HepG2 (cell line): Measurements from ENCODE around the gene NRAP. TPM values are rescaled to one million over a fixed set of nuclear protein-coding genes. Genes with fewer than 3 reads are reported as not detected.

ENCODE experiments used
- ATAC-seq: fragments of 200-7000 bp; cut with Tn5 transposase; 3 replicates; pipeline ENCODE4 v1.9.1; 2020; ENCODE audit warnings: mild to moderate bottlenecking, moderate library complexity
- BruUV-seq: library from RNA; stranded (reverse); fragments of 400-500 nt; replicated peaks from 2 replicates; lab custom pipeline; 2021; lab: Mats Ljungman, UMichigan
- CTCF ChIA-PET: fragments of 300-600 bp; formaldehyde crosslinking; extraction: SDS; loops from one replicate; lab custom pipeline; 2021; ENCODE audit warnings: low total read pairs, inconsistent platforms, low intra/inter-chr PET ratio; lab: Yijun Ruan, JAX
- POLR2A ChIA-PET: fragments of 350-600 bp; sonication (Branson Sonifier 250); formaldehyde crosslinking; loops from one replicate; lab custom pipeline; 2020; ENCODE audit warnings: antibody characterized with exemption, inconsistent platforms; lab: Yijun Ruan, JAX
- DNase-seq: peaks from one replicate; pipeline ENCODE4 v3.0.0-alpha.2; 2015; ENCODE audit warnings: low spot score
- FAIRE-seq: peaks from 3 replicates; lab custom pipeline; 2011; peaks lifted over from hg19 to GRCh38; lab: Jason Lieb, UNC
- H2AFZ ChIP-seq: one replicate; pipeline ENCODE4 v1.6.1; 2011; ENCODE audit warnings: low read length, inconsistent platforms
- H3K27ac ChIP-seq: fragments of 300-600 bp; 3 replicates; pipeline ENCODE4 v1.8.0; 2011; ENCODE audit warnings: mixed run types, mild to moderate bottlenecking, mixed read lengths, low read length, inconsistent platforms; ENCODE audit not compliant: insufficient read depth; ENCODE audit errors: extremely low read length
- H3K27me3 ChIP-seq, 2 experiments: fragments of 200-600 bp in 1 of 2; 2 replicates in 1 of 2; 3 replicates in 1 of 2; pipeline versions ENCODE4 v1.6.0 to v1.8.0; 2011; ENCODE audit warnings: low read length in 2 of 2, mild to moderate bottlenecking in 2 of 2, moderate library complexity in 2 of 2, inconsistent platforms in 1 of 2; ENCODE audit not compliant: insufficient read depth in 2 of 2, control insufficient read depth in 1 of 2
- H3K36me3 ChIP-seq, 2 experiments: fragments of 200-600 bp in 1 of 2; replicated peaks in 1 of 2; 2 replicates in 1 of 2; 3 replicates in 1 of 2; pipeline versions ENCODE4 v1.5.1 to v1.8.0; 2011; ENCODE audit warnings: low read length in 2 of 2, inconsistent platforms in 1 of 2; ENCODE audit not compliant: insufficient read depth in 2 of 2, control insufficient read depth in 1 of 2
- H3K4me1 ChIP-seq: 2 replicates; pipeline ENCODE4 v1.5.1; 2012; ENCODE audit warnings: low read length, inconsistent platforms; ENCODE audit not compliant: insufficient read depth
- H3K4me2 ChIP-seq: 2 replicates; pipeline ENCODE4 v1.6.0; 2011; ENCODE audit warnings: low read depth, low read length, inconsistent platforms
- H3K4me3 ChIP-seq, 3 experiments: fragments of 200-600 bp in 1 of 3; sonication (generic), shearing (Covaris generic) in 1 of 3; replicated peaks in 1 of 3; 2 replicates each; pipeline ENCODE4 v1.5.1; 2011 to 2016; ENCODE audit warnings: low read length in 3 of 3, inconsistent platforms in 2 of 3, low read depth in 2 of 3, mild to moderate bottlenecking in 2 of 3, control low read depth in 1 of 3, mixed read lengths in 1 of 3; ENCODE audit not compliant: insufficient read depth in 1 of 3
- H3K79me2 ChIP-seq: one replicate; pipeline ENCODE4 v1.6.1; 2011; ENCODE audit warnings: low read length, inconsistent platforms; ENCODE audit not compliant: insufficient read depth
- H3K9ac ChIP-seq: 2 replicates; pipeline ENCODE4 v1.6.0; 2011; ENCODE audit warnings: mild to moderate bottlenecking, low read depth, low read length, inconsistent platforms; ENCODE audit not compliant: insufficient read depth
- H3K9me3 ChIP-seq: 2 replicates; pipeline ENCODE4 v1.5.1; 2012; ENCODE audit warnings: mild to moderate bottlenecking, low read length
- H4K20me1 ChIP-seq: 2 replicates; pipeline ENCODE4 v1.6.0; 2011; ENCODE audit warnings: inconsistent platforms, mild to moderate bottlenecking, low read length, moderate library complexity; ENCODE audit not compliant: insufficient read depth
- ASH2L ChIP-seq: fragments of 300-600, 200-600 bp; sonication (generic); IDR thresholded peaks from 2 replicates; pipeline ENCODE4 v1.7.0; 2017; ENCODE audit warnings: low read depth, mild to moderate bottlenecking, moderate library complexity, mixed read lengths, low read length; ENCODE audit not compliant: insufficient read length
- EZH2 ChIP-seq: conservative IDR thresholded peaks from 2 replicates; pipeline ENCODE4 v1.6.1; 2012; ENCODE audit warnings: mild to moderate bottlenecking, low read depth, low read length, moderate library complexity
- HNRNPL ChIP-seq: fragments of 200-400 bp; formaldehyde crosslinking; IDR thresholded peaks from 2 replicates; pipeline ENCODE4 v1.6.1; 2017; ENCODE audit warnings: mild to moderate bottlenecking, low read depth, low read length
- HOXA7 ChIP-seq: sonication (generic); formaldehyde crosslinking; IDR thresholded peaks from 2 replicates; pipeline ENCODE4 v1.8.1; 2022; ENCODE audit warnings: mild to moderate bottlenecking, missing genetic modification reagents, moderate library complexity
- ISX ChIP-seq: sonication (generic); formaldehyde crosslinking; conservative IDR thresholded peaks from 2 replicates; pipeline ENCODE4 v1.5.0; 2020; ENCODE audit warnings: missing genetic modification reagents
- MAFG ChIP-seq: sonication (generic); formaldehyde crosslinking; IDR thresholded peaks from 2 replicates; pipeline ENCODE4 v1.5.1; 2020; ENCODE audit warnings: mild to moderate bottlenecking, missing genetic modification reagents
- MTF1 ChIP-seq: sonication (generic); formaldehyde crosslinking; IDR thresholded peaks from 2 replicates; pipeline ENCODE4 v1.5.0; 2020; ENCODE audit warnings: missing genetic modification reagents
- NFATC3 ChIP-seq: sonication (generic); formaldehyde crosslinking; IDR thresholded peaks from 2 replicates; pipeline ENCODE4 v1.5.1; 2020; ENCODE audit warnings: mild to moderate bottlenecking, missing genetic modification reagents
- PRPF4 ChIP-seq: fragments of 200-400 bp; formaldehyde crosslinking; IDR thresholded peaks from 2 replicates; pipeline ENCODE4 v1.6.1; 2016; ENCODE audit warnings: low read length, low read depth; ENCODE audit not compliant: poor library complexity, severe bottlenecking
- SMC3 ChIP-seq: IDR thresholded peaks from 2 replicates; pipeline ENCODE4 v1.6.1; 2011; ENCODE audit warnings: low read length, improper control_type of control experiment
- SOX6 ChIP-seq, 2 experiments: fragments of 450-650 bp in 1 of 2; sonication (generic) in 1 of 2; formaldehyde crosslinking in 1 of 2; IDR thresholded peaks; 2 replicates each; pipeline versions ENCODE4 v1.4.0 to v1.6.1; 2017 to 2020; ENCODE audit warnings: antibody characterized with exemption in 1 of 2, mild to moderate bottlenecking in 1 of 2, missing genetic modification reagents in 1 of 2
- ZBTB20 ChIP-seq: sonication (generic); formaldehyde crosslinking; IDR thresholded peaks from 2 replicates; pipeline ENCODE4 v1.8.1; 2023; ENCODE audit warnings: missing genetic modification reagents, low read depth, mild to moderate bottlenecking, borderline replicate concordance
- ZNF614 ChIP-seq: IDR thresholded peaks from 2 replicates; pipeline ENCODE4 v1.6.1; 2018; ENCODE audit warnings: missing biosample characterization, missing genetic modification reagents, inconsistent platforms, borderline replicate concordance
- ZNF672 ChIP-seq: sonication (generic); formaldehyde crosslinking; IDR thresholded peaks from 2 replicates; pipeline ENCODE4 v1.8.1; 2022; ENCODE audit warnings: missing genetic modification reagents
- ZNF768 ChIP-seq: sonication (generic); formaldehyde crosslinking; IDR thresholded peaks from 2 replicates; pipeline ENCODE4 v1.4.0; 2020; ENCODE audit warnings: missing genetic modification reagents
- WGBS: methylation state at CpG from one replicate; pipeline ENCODE4 v1.1.6; 2017; ENCODE audit warnings: low lambda C conversion rate; 5-methylcytosine and 5-hydroxymethylcytosine counted together
- in situ Hi-C: cut with HindIII; loops from 2 replicates; pipeline ENCODE4 v1.10.0; 2017; ENCODE audit warnings: low pct_unique_long_range_greater_than_20kb; ENCODE audit not compliant: extremely low pct_ligation_motif_present
- intact Hi-C: fragments of 100-400 bp; cut with micrococcal nuclease; formaldehyde crosslinking; loops from one replicate; pipeline ENCODE4 v1.10.0; 2022; ENCODE audit not compliant: unreplicated experiment
- polyA plus RNA-seq, 8 experiments: library from polyadenylated mRNA; depleted of rRNA in 3 of 8; stranded (reverse) in 7 of 8; unstranded in 1 of 8; fragments of >200 nt; fragmentation: Illumina TruSeq in 4 of 8; extraction: Trizol in 4 of 8; gene quantifications; 2 replicates each; pipeline versions ENCODE4 v1.2.1 to v1.2.3, GENCODE V29; 2011 to 2016; ENCODE audit warnings: low read depth in 4 of 8, missing spikeins in 1 of 8, mixed read lengths in 1 of 8; ENCODE audit not compliant: insufficient read depth in 1 of 8
- total RNA-seq, 5 experiments: library from RNA; depleted of rRNA; stranded (reverse); fragments of >200 nt; fragmentation: Illumina TruSeq; extraction: Trizol; gene quantifications; 2 replicates each; pipeline ENCODE4 v1.2.3, GENCODE V29; 2016; ENCODE audit warnings: low read depth in 1 of 5
- TF ChIP-seq, protein P1 (sequence below): sonication (generic); formaldehyde crosslinking; IDR thresholded peaks from 2 replicates; pipeline ENCODE4 v1.4.0; 2020; ENCODE audit warnings: mild to moderate bottlenecking, missing genetic modification reagents
- TF ChIP-seq, protein P2 (sequence below): sonication (generic); formaldehyde crosslinking; IDR thresholded peaks from 2 replicates; pipeline ENCODE4 v1.5.0; 2020; ENCODE audit warnings: mild to moderate bottlenecking, missing genetic modification reagents

NRAP gene
- total and polyA plus RNA-seq, 2 of the 13 experiments (the other 11 are each of a cell fraction or from before 2014, with no cell fraction given): not detected

DNA sequence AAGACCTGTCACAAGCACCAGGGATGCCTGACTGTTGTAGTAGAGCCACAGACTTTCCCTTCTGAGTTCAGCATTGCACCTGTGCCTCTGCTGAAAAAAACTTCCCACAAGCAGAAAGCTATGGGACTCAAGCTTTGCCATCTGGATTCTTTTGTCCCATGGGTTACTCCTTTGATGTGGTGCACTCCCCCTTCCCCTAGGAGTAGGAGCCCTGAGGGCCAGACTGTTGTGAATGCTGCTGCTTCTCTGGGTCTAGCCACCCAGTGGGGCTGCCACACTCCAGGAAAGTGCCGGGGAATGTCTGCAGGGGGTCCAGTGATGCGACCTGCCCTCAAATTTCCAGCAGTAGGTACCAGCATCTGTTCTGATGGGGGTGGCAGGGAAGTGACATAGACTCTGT lies 27.5 kb upstream of the NRAP start:
- no peaks in the 10 kb centered on the region for H3K4me1 ChIP-seq
- intact Hi-C loops: no loop called here
- peaks cover 25% of the 10 kb centered on the region for H3K9me3 ChIP-seq
- 0 out of 2 replicates have a peak, but pooled peaks cover 3% of the 10 kb centered on the region for H4K20me1 ChIP-seq
- POLR2A ChIA-PET: no interaction called here
- TF ChIP-seq SMC3 (no peak), NFATC3 (CRISPR knock-in tag) (no peak), ISX (CRISPR knock-in tag) (no peak), ZNF672 (no peak), SOX6 (IDR thresholded peaks at IDR 0.05) (no peak), SOX6 (CRISPR knock-in tag; IDR thresholded peaks at IDR 0.05) (no peak), MAFG (CRISPR knock-in tag) (no peak), PRPF4 (no peak), ASH2L (no peak), HNRNPL (no peak), MTF1 (CRISPR knock-in tag) (no peak), ZNF614 (CRISPR knock-in tag) (no peak), ZBTB20 (CRISPR knock-in tag) (no peak), EZH2 (no peak), ZNF768 (no peak), HOXA7 (CRISPR knock-in tag) (no peak)
- TF ChIP-seq, protein P1, sequence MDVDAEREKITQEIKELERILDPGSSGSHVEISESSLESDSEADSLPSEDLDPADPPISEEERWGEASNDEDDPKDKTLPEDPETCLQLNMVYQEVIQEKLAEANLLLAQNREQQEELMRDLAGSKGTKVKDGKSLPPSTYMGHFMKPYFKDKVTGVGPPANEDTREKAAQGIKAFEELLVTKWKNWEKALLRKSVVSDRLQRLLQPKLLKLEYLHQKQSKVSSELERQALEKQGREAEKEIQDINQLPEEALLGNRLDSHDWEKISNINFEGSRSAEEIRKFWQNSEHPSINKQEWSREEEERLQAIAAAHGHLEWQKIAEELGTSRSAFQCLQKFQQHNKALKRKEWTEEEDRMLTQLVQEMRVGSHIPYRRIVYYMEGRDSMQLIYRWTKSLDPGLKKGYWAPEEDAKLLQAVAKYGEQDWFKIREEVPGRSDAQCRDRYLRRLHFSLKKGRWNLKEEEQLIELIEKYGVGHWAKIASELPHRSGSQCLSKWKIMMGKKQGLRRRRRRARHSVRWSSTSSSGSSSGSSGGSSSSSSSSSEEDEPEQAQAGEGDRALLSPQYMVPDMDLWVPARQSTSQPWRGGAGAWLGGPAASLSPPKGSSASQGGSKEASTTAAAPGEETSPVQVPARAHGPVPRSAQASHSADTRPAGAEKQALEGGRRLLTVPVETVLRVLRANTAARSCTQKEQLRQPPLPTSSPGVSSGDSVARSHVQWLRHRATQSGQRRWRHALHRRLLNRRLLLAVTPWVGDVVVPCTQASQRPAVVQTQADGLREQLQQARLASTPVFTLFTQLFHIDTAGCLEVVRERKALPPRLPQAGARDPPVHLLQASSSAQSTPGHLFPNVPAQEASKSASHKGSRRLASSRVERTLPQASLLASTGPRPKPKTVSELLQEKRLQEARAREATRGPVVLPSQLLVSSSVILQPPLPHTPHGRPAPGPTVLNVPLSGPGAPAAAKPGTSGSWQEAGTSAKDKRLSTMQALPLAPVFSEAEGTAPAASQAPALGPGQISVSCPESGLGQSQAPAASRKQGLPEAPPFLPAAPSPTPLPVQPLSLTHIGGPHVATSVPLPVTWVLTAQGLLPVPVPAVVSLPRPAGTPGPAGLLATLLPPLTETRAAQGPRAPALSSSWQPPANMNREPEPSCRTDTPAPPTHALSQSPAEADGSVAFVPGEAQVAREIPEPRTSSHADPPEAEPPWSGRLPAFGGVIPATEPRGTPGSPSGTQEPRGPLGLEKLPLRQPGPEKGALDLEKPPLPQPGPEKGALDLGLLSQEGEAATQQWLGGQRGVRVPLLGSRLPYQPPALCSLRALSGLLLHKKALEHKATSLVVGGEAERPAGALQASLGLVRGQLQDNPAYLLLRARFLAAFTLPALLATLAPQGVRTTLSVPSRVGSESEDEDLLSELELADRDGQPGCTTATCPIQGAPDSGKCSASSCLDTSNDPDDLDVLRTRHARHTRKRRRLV: no peak
- TF ChIP-seq, protein P2, sequence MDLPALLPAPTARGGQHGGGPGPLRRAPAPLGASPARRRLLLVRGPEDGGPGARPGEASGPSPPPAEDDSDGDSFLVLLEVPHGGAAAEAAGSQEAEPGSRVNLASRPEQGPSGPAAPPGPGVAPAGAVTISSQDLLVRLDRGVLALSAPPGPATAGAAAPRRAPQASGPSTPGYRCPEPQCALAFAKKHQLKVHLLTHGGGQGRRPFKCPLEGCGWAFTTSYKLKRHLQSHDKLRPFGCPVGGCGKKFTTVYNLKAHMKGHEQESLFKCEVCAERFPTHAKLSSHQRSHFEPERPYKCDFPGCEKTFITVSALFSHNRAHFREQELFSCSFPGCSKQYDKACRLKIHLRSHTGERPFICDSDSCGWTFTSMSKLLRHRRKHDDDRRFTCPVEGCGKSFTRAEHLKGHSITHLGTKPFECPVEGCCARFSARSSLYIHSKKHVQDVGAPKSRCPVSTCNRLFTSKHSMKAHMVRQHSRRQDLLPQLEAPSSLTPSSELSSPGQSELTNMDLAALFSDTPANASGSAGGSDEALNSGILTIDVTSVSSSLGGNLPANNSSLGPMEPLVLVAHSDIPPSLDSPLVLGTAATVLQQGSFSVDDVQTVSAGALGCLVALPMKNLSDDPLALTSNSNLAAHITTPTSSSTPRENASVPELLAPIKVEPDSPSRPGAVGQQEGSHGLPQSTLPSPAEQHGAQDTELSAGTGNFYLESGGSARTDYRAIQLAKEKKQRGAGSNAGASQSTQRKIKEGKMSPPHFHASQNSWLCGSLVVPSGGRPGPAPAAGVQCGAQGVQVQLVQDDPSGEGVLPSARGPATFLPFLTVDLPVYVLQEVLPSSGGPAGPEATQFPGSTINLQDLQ (CRISPR knock-in tag): no peak
- TF ChIP-seq, all 625 proteins: peak for 0
- WGBS: 94% methylated on average over 2 of the region's 2 CpGs
- peaks cover 6 to 12% of the 10 kb centered on the region in 2 experiments; a peak in 3 of 5 replicates for H3K36me3 ChIP-seq
- no peak for DNase-seq
- peaks cover 46% of the 10 kb centered on the region for H3K79me2 ChIP-seq
- no peak overlapping the region for H2AFZ ChIP-seq
- BruUV-seq: no TSS peak
- H3K27me3 ChIP-seq: no peaks in the 10 kb centered on the region
- FAIRE-seq: no peak
- H3K27ac ChIP-seq: no peak overlapping the region
- H3K9ac ChIP-seq: no peak overlapping the region
- ATAC-seq: no peak
- CTCF ChIA-PET: no interaction called here
- in situ Hi-C loops: no loop called here
- H3K4me2 ChIP-seq: no peak overlapping the region
- no peak overlapping the region for H3K4me3 ChIP-seq
